G401.6 (cell line): ENCODE results near the gene SLC10A6.
A peak's percentile ranks its signal among the peaks of the same experiment; 100 is the strongest.
"Not testable (repeated sequence)": the region's sequence is repeated elsewhere in the genome, so short reads cannot be mapped to it uniquely, and the experiment has no call there.

Source experiments
- FAIRE-seq: peaks from 2 replicates; lab custom pipeline; 2012; peaks lifted over from hg19 to GRCh38; lab: Jason Lieb, UNC

SLC10A6 gene

GRCh38 chr4:86848732-86849619 is at the start of gene SLC10A6:
Gene SLC10A6, minus strand, starts transcription at chr4:86849384. Its CDS starts 269 bp downstream, at chr4:86849115.
- FAIRE-seq = no peak

- FAIRE-seq = peak; percentile 54
Measured at GRCh38 chr4:86898562-86898961, 49.4 kb upstream of the SLC10A6 start.

GRCh38 chr4:86896596-86896995 is 47.4 kb upstream of the SLC10A6 start:
- FAIRE-seq = no peak

- FAIRE-seq = peak; percentile 98
Measured at GRCh38 chr4:86895692-86896488, 46.7 kb upstream of the SLC10A6 start.

- FAIRE-seq = no peak
Measured at GRCh38 chr4:86894455-86894854, 45.3 kb upstream of the SLC10A6 start.

GRCh38 chr4:86893136-86893535 is 44.0 kb upstream of the SLC10A6 start:
- FAIRE-seq = no peak

- no peak for FAIRE-seq
Measured at GRCh38 chr4:86892636-86892960, 43.4 kb upstream of the SLC10A6 start.

- peak; percentile 30 for FAIRE-seq
Measured at GRCh38 chr4:86891762-86892635, 42.8 kb upstream of the SLC10A6 start, which contains the start of gene C4orf36. Gene C4orf36, minus strand, starts transcription at chr4:86892422. Its CDS starts 902 bp downstream, at chr4:86891520.

GRCh38 chr4:86890790-86891189 is 41.6 kb upstream of the SLC10A6 start:
- no peak for FAIRE-seq

- FAIRE-seq = no peak
Measured at GRCh38 chr4:86879641-86880040, 30.5 kb upstream of the SLC10A6 start.

- FAIRE-seq = no peak
Measured at GRCh38 chr4:86878640-86879039, 29.5 kb upstream of the SLC10A6 start.

- FAIRE-seq = no peak
Measured at GRCh38 chr4:86876894-86877685, 27.9 kb upstream of the SLC10A6 start.

- not testable (repeated sequence) for FAIRE-seq
Measured at GRCh38 chr4:86875436-86875835, 26.3 kb upstream of the SLC10A6 start.

GRCh38 chr4:86872135-86872534 is 23.0 kb upstream of the SLC10A6 start:
- FAIRE-seq = no peak

- FAIRE-seq = no peak
Measured at GRCh38 chr4:86870442-86871069, 21.4 kb upstream of the SLC10A6 start.

- no peak for FAIRE-seq
Measured at GRCh38 chr4:86857341-86858052, 8.3 kb upstream of the SLC10A6 start.

- FAIRE-seq = no peak
Measured at GRCh38 chr4:86856896-86857295, 7.7 kb upstream of the SLC10A6 start.

- no peak for FAIRE-seq
Measured at GRCh38 chr4:86855572-86855971, 6.4 kb upstream of the SLC10A6 start.

GRCh38 chr4:86853209-86853608 is 4.0 kb upstream of the SLC10A6 start:
- FAIRE-seq = no peak

GRCh38 chr4:86848136-86848535 is 1.0 kb downstream of the SLC10A6 start:
- FAIRE-seq = no peak
